GM19467 (cell line): ENCODE measurements around the gene NUCB2.
"Not testable (repeated sequence)": the region's sequence is repeated elsewhere in the genome, so short reads cannot be mapped to it uniquely, and the experiment has no call there.

Source experiments
- ATAC-seq: cut with Tn5 transposase; IDR thresholded peaks from one replicate; pipeline ENCODE4 v1.9.1; 2021; ENCODE audit warnings: mild to moderate bottlenecking, moderate library complexity; ENCODE audit not compliant: unreplicated experiment

The NUCB2 gene

GRCh38 chr11:17268500-17268899 is 8.0 kb upstream of the NUCB2 start:
- ATAC-seq: not testable (repeated sequence)

- no peak for ATAC-seq
These were observed 7.6 kb upstream of the NUCB2 start for GRCh38 chr11:17268902-17269301.

- ATAC-seq: no peak
These were observed 3.7 kb upstream of the NUCB2 start for GRCh38 chr11:17272801-17273200.

GRCh38 chr11:17273211-17273610 is 3.3 kb upstream of the NUCB2 start:
- no peak for ATAC-seq

- ATAC-seq: no peak
These were observed 2.8 kb upstream of the NUCB2 start for GRCh38 chr11:17273668-17274282.

GRCh38 chr11:17275400-17276235 is 921 bp upstream of the NUCB2 start:
- ATAC-seq: no peak

GRCh38 chr11:17277024-17277584 is 565 bp downstream of the NUCB2 start:
- peak; percentile 6 for ATAC-seq

- ATAC-seq: no peak
These were observed 4.1 kb downstream of the NUCB2 start for GRCh38 chr11:17280494-17281127.

- ATAC-seq: no peak
These were observed 9.8 kb downstream of the NUCB2 start for GRCh38 chr11:17286332-17286731.

- ATAC-seq: no peak
These were observed 10.5 kb downstream of the NUCB2 start for GRCh38 chr11:17287058-17287457.

GRCh38 chr11:17291710-17292109 is 15.2 kb downstream of the NUCB2 start:
- ATAC-seq: no peak

GRCh38 chr11:17293311-17293710 is 16.8 kb downstream of the NUCB2 start:
- ATAC-seq: no peak

- ATAC-seq: no peak
These were observed 17.5 kb downstream of the NUCB2 start for GRCh38 chr11:17294033-17294432.

- ATAC-seq: no peak
These were observed 20.5 kb downstream of the NUCB2 start for GRCh38 chr11:17296852-17297559.

GRCh38 chr11:17298302-17298701 is 21.8 kb downstream of the NUCB2 start:
- no peak for ATAC-seq

- ATAC-seq: no peak
These were observed 23.8 kb downstream of the NUCB2 start for GRCh38 chr11:17300372-17300771.

GRCh38 chr11:17313349-17314231 is 37.1 kb downstream of the NUCB2 start:
- no peak for ATAC-seq

- ATAC-seq: no peak
These were observed 37.7 kb downstream of the NUCB2 start for GRCh38 chr11:17314232-17314547.

GRCh38 chr11:17314904-17315426 is 38.4 kb downstream of the NUCB2 start:
- no peak for ATAC-seq
